ENCODE measurements around the gene PRSS22.

Gene PRSS22

DNA sequence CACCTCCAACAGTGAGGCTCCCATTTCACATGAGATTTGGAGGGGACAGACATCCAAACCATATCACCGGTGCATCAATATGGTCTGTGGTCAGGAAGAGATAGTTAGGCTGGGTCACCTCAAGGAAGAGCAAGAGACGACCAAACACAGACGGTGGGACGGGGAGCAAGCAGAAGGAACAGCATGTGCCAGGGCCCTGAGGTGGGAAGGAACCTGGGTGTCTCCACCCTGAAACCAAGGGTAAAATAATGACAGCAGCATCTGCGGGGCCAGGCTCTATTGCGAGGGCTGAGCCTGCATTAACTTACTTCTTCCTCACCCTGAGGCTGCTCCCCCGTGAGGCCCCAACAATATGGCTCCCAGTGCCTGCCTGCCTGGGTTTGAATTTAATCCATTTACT is 49.8 kb downstream of the PRSS22 start:
- Histone ChIP-seq H3K4me3 (ENCODE audit: low read depth, low read length) (no peak overlapping the region), H3K27me3 (ENCODE audit: insufficient read depth, low read depth, severe bottlenecking) (no peaks in the 10 kb centered on the region), H3K36me3 (no peaks in the 10 kb centered on the region), H3K9me3 (ENCODE audit: severe bottlenecking) (peaks cover under 1% of the 10 kb centered on the region), H3K27ac (no peak overlapping the region)
- TF ChIP-seq, protein P1, sequence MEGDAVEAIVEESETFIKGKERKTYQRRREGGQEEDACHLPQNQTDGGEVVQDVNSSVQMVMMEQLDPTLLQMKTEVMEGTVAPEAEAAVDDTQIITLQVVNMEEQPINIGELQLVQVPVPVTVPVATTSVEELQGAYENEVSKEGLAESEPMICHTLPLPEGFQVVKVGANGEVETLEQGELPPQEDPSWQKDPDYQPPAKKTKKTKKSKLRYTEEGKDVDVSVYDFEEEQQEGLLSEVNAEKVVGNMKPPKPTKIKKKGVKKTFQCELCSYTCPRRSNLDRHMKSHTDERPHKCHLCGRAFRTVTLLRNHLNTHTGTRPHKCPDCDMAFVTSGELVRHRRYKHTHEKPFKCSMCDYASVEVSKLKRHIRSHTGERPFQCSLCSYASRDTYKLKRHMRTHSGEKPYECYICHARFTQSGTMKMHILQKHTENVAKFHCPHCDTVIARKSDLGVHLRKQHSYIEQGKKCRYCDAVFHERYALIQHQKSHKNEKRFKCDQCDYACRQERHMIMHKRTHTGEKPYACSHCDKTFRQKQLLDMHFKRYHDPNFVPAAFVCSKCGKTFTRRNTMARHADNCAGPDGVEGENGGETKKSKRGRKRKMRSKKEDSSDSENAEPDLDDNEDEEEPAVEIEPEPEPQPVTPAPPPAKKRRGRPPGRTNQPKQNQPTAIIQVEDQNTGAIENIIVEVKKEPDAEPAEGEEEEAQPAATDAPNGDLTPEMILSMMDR (IDR thresholded peaks at IDR 0.05; ENCODE audit: low read depth, low read length) = no peak
- no peak for DNase-seq

DNA sequence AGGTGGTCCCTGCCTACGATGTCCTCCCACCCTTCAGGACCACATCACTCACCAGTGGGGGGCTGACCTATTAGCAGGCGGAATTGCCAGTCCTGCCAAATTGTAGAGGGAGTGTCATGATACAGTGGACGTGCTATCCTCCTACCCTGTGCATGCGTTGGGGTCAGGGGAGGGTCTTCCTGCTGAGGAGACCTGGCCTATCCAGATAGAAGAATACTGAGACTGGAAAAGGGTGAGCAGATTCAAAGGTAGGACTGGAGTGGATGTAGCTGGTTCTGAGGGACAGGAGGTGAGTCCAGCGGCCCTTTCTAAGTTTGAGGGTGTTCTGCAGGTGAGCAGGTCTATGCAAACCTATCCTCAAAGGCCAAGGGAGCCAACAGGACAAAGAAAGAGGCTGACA is 51.7 kb downstream of the PRSS22 start:
- no peaks in the 10 kb centered on the region for H3K27me3 ChIP-seq (ENCODE audit: insufficient read depth, low read depth, severe bottlenecking)
- peaks cover 3% of the 10 kb centered on the region for H3K9me3 ChIP-seq (ENCODE audit: severe bottlenecking)
- no peak for DNase-seq
- no peak overlapping the region for H3K27ac ChIP-seq
- TF ChIP-seq, protein P1 (IDR thresholded peaks at IDR 0.05; ENCODE audit: low read depth, low read length) = no peak
- no peaks in the 10 kb centered on the region for H3K36me3 ChIP-seq
- H3K4me3 ChIP-seq (ENCODE audit: low read depth, low read length) = no peak overlapping the region

DNA sequence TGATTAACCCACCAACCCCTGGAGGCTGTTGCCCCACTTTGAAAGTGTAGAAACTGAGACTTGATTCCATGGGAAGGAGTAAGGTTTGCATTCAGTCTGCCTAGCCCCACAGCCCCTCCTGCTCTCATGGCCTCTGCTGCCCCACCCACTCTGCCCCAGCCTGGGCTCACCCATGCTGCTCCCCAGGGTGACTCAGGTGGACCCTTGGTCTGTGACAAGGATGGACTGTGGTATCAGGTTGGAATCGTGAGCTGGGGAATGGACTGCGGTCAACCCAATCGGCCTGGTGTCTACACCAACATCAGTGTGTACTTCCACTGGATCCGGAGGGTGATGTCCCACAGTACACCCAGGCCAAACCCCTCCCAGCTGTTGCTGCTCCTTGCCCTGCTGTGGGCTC is 53.2 kb downstream of the PRSS22 start:
- no peaks in the 10 kb centered on the region for H3K27me3 ChIP-seq (ENCODE audit: insufficient read depth, low read depth, severe bottlenecking)
- TF ChIP-seq, protein P1 (IDR thresholded peaks at IDR 0.05; ENCODE audit: low read depth, low read length) = no peak
- no peak overlapping the region for H3K4me3 ChIP-seq (ENCODE audit: low read depth, low read length)
- no peak overlapping the region for H3K27ac ChIP-seq
- no peak for DNase-seq
- H3K9me3 ChIP-seq (ENCODE audit: severe bottlenecking) = peaks cover 3% of the 10 kb centered on the region
- H3K36me3 ChIP-seq = no peaks in the 10 kb centered on the region

DNA sequence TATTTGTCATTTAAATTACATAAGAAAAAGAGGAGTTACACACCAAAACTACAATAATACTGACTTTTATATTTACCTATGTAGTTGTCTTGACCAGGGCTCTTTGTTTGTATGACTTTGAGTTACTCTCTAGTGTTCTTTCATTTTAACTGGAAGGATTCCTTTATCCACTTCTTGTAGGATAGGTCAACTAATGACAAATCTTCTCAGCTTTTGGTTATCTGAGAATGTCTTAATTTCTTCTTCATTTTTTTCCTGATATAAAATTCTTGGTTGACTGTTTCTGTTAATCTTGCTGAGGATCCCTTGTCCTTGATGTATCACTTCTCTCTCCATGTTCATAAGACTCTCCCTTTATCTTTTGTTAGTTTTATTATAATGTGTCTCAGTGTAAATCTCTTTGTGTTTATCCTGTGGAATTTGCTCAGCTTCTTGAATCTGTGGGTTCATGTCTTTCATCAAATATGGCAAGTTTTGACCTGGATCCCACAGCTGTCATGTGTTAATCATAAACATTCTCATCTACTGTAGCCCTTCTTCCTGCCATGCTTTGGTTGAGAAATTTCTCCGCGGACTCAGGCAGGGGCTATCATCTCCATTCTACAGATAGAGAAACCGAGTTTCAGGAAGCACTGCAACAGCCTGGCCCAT is 54.3 kb downstream of the PRSS22 start:
- H3K9me3 ChIP-seq (ENCODE audit: severe bottlenecking) = peaks cover 3% of the 10 kb centered on the region
- H3K4me3 ChIP-seq (ENCODE audit: low read depth, low read length) = no peak overlapping the region
- no peaks in the 10 kb centered on the region for H3K36me3 ChIP-seq
- TF ChIP-seq, protein P1 (IDR thresholded peaks at IDR 0.05; ENCODE audit: low read depth, low read length) = no peak
- H3K27me3 ChIP-seq (ENCODE audit: insufficient read depth, low read depth, severe bottlenecking) = no peaks in the 10 kb centered on the region
- DNase-seq = no peak
- no peak overlapping the region for H3K27ac ChIP-seq

All from WERI-Rb-1 (cell line).